ENCODE data around the gene S100A8. TPM values are rescaled to one million over a fixed set of nuclear protein-coding genes. Genes with fewer than 3 reads are reported as not detected.
A peak's percentile ranks its signal among the peaks of the same experiment; 100 is the strongest.

S100A8 gene
- total RNA-seq, 8 experiments from 2014 or later = 0.29 to 281 (median 8.6) TPM; not detected in 4

- in situ Hi-C loops (cut with MboI; ENCODE audit: low pct_unique_long_range_greater_than_20kb in 2 of 9, low sequenced_read_pairs in 9 of 9, unreplicated experiment in 9 of 9) = loop anchor here in 3 of 9 experiments (25.0 kb wide), 2 partner anchors 126 to 626 kb away; partner anchors contain the start of genes JTB (in 1 of the 3), RAB13 (in 1 of the 3) and RPS27 (in 1 of the 3)
- Histone ChIP-seq H3K4me3 (no peak overlapping the region), H3K4me1 (replicated peaks in 1 of 2) (no peaks in the 10 kb centered on the region), H3K27ac (no peak overlapping the region)
- WGBS, 10 experiments = 38 to 68% (median 51%) methylated on average over 1 to 4 of the region's 4 CpGs; no CpG with 5 or more reads in 4 of the 10 experiments
- no peak for ATAC-seq (replicated peaks in 6 of 8)
These were observed 29.3 kb downstream of the S100A8 start for GRCh38 chr1:153361480-153362109.

- no peak overlapping the region for H3K27ac ChIP-seq
- no peak overlapping the region for H3K4me3 ChIP-seq
- ATAC-seq (replicated peaks in 6 of 8) = no peak
- in situ Hi-C loops (cut with MboI; ENCODE audit: low pct_unique_long_range_greater_than_20kb in 2 of 9, low sequenced_read_pairs in 9 of 9, unreplicated experiment in 9 of 9) = loop anchor here in 3 of 9 experiments (25.0 kb wide), 2 partner anchors 126 to 626 kb away; partner anchors contain the start of genes JTB (in 1 of the 3), RAB13 (in 1 of the 3) and RPS27 (in 1 of the 3)
- WGBS, 10 experiments = 20 to 100% (median 74%) methylated on average over 1 to 9 of the region's 11 CpGs; no CpG with 5 or more reads in 3 of the 10 experiments
- no peaks in the 10 kb centered on the region for H3K4me1 ChIP-seq (replicated peaks in 1 of 2)
These were observed 30.0 kb downstream of the S100A8 start for GRCh38 chr1:153360592-153361479.

- in situ Hi-C loops (cut with MboI; ENCODE audit: low pct_unique_long_range_greater_than_20kb in 2 of 9, low sequenced_read_pairs in 9 of 9, unreplicated experiment in 9 of 9) = loop anchor here in 3 of 9 experiments (25.0 kb wide), 2 partner anchors 127 to 627 kb away; partner anchors contain the start of genes JTB (in 1 of the 3), RAB13 (in 1 of the 3) and RPS27 (in 1 of the 3)
- ATAC-seq (replicated peaks in 6 of 8) = peak in 2 of 8 experiments; percentile 50 to 64
- H3K27ac ChIP-seq = no peak overlapping the region
These were observed 30.7 kb downstream of the S100A8 start for GRCh38 chr1:153360190-153360589.

GRCh38 chr1:153359241-153359640, 31.6 kb downstream of the S100A8 start:
- 68 to 100% methylated on average over 1 to 3 of the region's 6 CpGs; no CpG with 5 or more reads in 8 of the 10 experiments for WGBS, 10 experiments
- no peak overlapping the region for H3K27ac ChIP-seq
- ATAC-seq (replicated peaks in 6 of 8) = no peak
- no peaks in the 10 kb centered on the region for H3K4me1 ChIP-seq (replicated peaks in 1 of 2)
- H3K4me3 ChIP-seq = no peak overlapping the region
- in situ Hi-C loops (cut with MboI; ENCODE audit: low pct_unique_long_range_greater_than_20kb in 2 of 9, low sequenced_read_pairs in 9 of 9, unreplicated experiment in 9 of 9) = loop anchor here in 4 of 9 experiments (10.0 to 25.0 kb wide), 3 partner anchors 128 to 628 kb away; partner anchors contain the start of genes JTB (in 1 of the 4), RAB13 (in 1 of the 4) and RPS27 (in 1 of the 4)

More at GRCh38 chr1:153360190-153360589, 30.7 kb downstream of the S100A8 start:
- 20 to 93% (median 83%) methylated on average over 1 to 2 of the region's 2 CpGs; no CpG with 5 or more reads in 3 of the 10 experiments for WGBS, 10 experiments
- Histone ChIP-seq H3K4me1 (replicated peaks in 1 of 2) (no peaks in the 10 kb centered on the region), H3K4me3 (no peak overlapping the region)

- 0 to 80% (median 63%) methylated on average over 1 to 3 of the region's 3 CpGs; no CpG with 5 or more reads in 4 of the 10 experiments for WGBS, 10 experiments
- no peaks in the 10 kb centered on the region for H3K4me1 ChIP-seq (replicated peaks in 1 of 2)
- no peak overlapping the region for H3K27ac ChIP-seq
- in situ Hi-C loops (cut with MboI; ENCODE audit: low pct_unique_long_range_greater_than_20kb in 2 of 9, low sequenced_read_pairs in 9 of 9, unreplicated experiment in 9 of 9) = loop anchor here in 4 of 9 experiments (10.0 to 25.0 kb wide), 3 partner anchors 129 to 629 kb away; partner anchors contain the start of genes JTB (in 1 of the 4), RAB13 (in 1 of the 4) and RPS27 (in 1 of the 4)
- ATAC-seq (replicated peaks in 6 of 8) = no peak
- no peak overlapping the region for H3K4me3 ChIP-seq
These were observed 32.2 kb downstream of the S100A8 start for GRCh38 chr1:153358691-153358975.

- H3K4me1 ChIP-seq (replicated peaks in 1 of 2) = no peaks in the 10 kb centered on the region
- no peak for ATAC-seq (replicated peaks in 6 of 8)
- WGBS, 10 experiments = 14 to 81% (median 75%) methylated on average over 1 to 10 of the region's 11 CpGs; no CpG with 5 or more reads in 1 of the 10 experiments
- no peak within 1 kb of the TSS for H3K27ac ChIP-seq
- H3K4me3 ChIP-seq = no peak within 1 kb of the TSS
- in situ Hi-C loops (cut with MboI; ENCODE audit: low pct_unique_long_range_greater_than_20kb in 2 of 9, low sequenced_read_pairs in 9 of 9, unreplicated experiment in 9 of 9) = loop anchor here in 4 of 9 experiments (10.0 to 25.0 kb wide), 3 partner anchors 129 to 629 kb away; partner anchors contain the start of genes JTB (in 1 of the 4), RAB13 (in 1 of the 4) and RPS27 (in 1 of the 4)
These were observed 32.8 kb downstream of the S100A8 start, which contains the start of gene S100A9 for GRCh38 chr1:153357853-153358690. S100A9 (plus strand) TSS chr1:153357854; CDS start chr1:153358284, 430 bp downstream.

GRCh38 chr1:153357076-153357852, 33.6 kb downstream of the S100A8 start:
- no peak for ATAC-seq (replicated peaks in 6 of 8)
- H3K27ac ChIP-seq = no peak overlapping the region
- no peak overlapping the region for H3K4me3 ChIP-seq
- in situ Hi-C loops (cut with MboI; ENCODE audit: low pct_unique_long_range_greater_than_20kb in 2 of 9, low sequenced_read_pairs in 9 of 9, unreplicated experiment in 9 of 9) = loop anchor here in 4 of 9 experiments (10.0 to 25.0 kb wide), 3 partner anchors 130 to 630 kb away; partner anchors contain the start of genes JTB (in 1 of the 4), RAB13 (in 1 of the 4) and RPS27 (in 1 of the 4)
- no peaks in the 10 kb centered on the region for H3K4me1 ChIP-seq (replicated peaks in 1 of 2)
- WGBS, 10 experiments = 20 to 67% (median 60%) methylated on average over 1 to 9 of the region's 10 CpGs; no CpG with 5 or more reads in 1 of the 10 experiments

GRCh38 chr1:153356392-153357075, 34.3 kb downstream of the S100A8 start:
- Histone ChIP-seq H3K4me1 (replicated peaks in 1 of 2) (no peaks in the 10 kb centered on the region), H3K4me3 (no peak overlapping the region), H3K27ac (no peak overlapping the region)
- WGBS, 10 experiments = 16 to 100% (median 77%) methylated on average over 1 to 8 of the region's 8 CpGs; no CpG with 5 or more reads in 3 of the 10 experiments
- ATAC-seq (replicated peaks in 6 of 8) = no peak
- in situ Hi-C loops (cut with MboI; ENCODE audit: low pct_unique_long_range_greater_than_20kb in 2 of 9, low sequenced_read_pairs in 9 of 9, unreplicated experiment in 9 of 9) = loop anchor here in 4 of 9 experiments (10.0 to 25.0 kb wide), 3 partner anchors 131 to 631 kb away; partner anchors contain the start of genes JTB (in 1 of the 4), RAB13 (in 1 of the 4) and RPS27 (in 1 of the 4)

GRCh38 chr1:153355445-153356071, 35.3 kb downstream of the S100A8 start:
- ATAC-seq (replicated peaks in 6 of 8) = peak in 3 of 8 experiments; percentile 85 to 95 (median 95)
- Histone ChIP-seq H3K4me1 (replicated peaks in 1 of 2) (no peaks in the 10 kb centered on the region), H3K4me3 (no peak overlapping the region), H3K27ac (no peak overlapping the region)
- in situ Hi-C loops (cut with MboI; ENCODE audit: low pct_unique_long_range_greater_than_20kb in 2 of 9, low sequenced_read_pairs in 9 of 9, unreplicated experiment in 9 of 9) = loop anchor here in 4 of 9 experiments (10.0 to 25.0 kb wide), 3 partner anchors 132 to 632 kb away; partner anchors contain the start of genes JTB (in 1 of the 4), RAB13 (in 1 of the 4) and RPS27 (in 1 of the 4)
- WGBS, 10 experiments = 6 to 78% (median 44%) methylated on average over 2 to 10 of the region's 10 CpGs; no CpG with 5 or more reads in 1 of the 10 experiments

- Histone ChIP-seq H3K4me3 (no peak overlapping the region), H3K4me1 (replicated peaks in 1 of 2) (no peaks in the 10 kb centered on the region), H3K27ac (no peak overlapping the region)
- ATAC-seq (replicated peaks in 6 of 8) = no peak
- WGBS, 10 experiments = 40 to 81% (median 69%) methylated on average over 1 to 6 of the region's 8 CpGs; no CpG with 5 or more reads in 3 of the 10 experiments
- in situ Hi-C loops (cut with MboI; ENCODE audit: low pct_unique_long_range_greater_than_20kb in 2 of 9, low sequenced_read_pairs in 9 of 9, unreplicated experiment in 9 of 9) = loop anchor here in 4 of 9 experiments (10.0 to 25.0 kb wide), 3 partner anchors 133 to 633 kb away; partner anchors contain the start of genes JTB (in 1 of the 4), RAB13 (in 1 of the 4) and RPS27 (in 1 of the 4)
These were observed 36.2 kb downstream of the S100A8 start for GRCh38 chr1:153354515-153355193.

Measured in motor neuron (in vitro differentiated cells).